HEK293T (cell line): ENCODE results near the gene TMEM59.

Experiments used
- L3MBTL2 ChIP-seq: fragments of 450-650 bp; conservative IDR thresholded peaks from 2 replicates; pipeline ENCODE4 v1.6.1; 2016; ENCODE audit warnings: mild to moderate bottlenecking
- LEF1 ChIP-seq: fragments of 450-650 bp; IDR thresholded peaks from 2 replicates; pipeline ENCODE4 v1.6.1; 2017; ENCODE audit warnings: mild to moderate bottlenecking, borderline replicate concordance
- PKNOX1 ChIP-seq: fragments of 450-650 bp; IDR thresholded peaks from 2 replicates; pipeline ENCODE4 v1.6.1; 2016
- ZNF384 ChIP-seq: fragments of 450-650 bp; IDR thresholded peaks from 2 replicates; pipeline ENCODE4 v1.6.1; 2016

DNA sequence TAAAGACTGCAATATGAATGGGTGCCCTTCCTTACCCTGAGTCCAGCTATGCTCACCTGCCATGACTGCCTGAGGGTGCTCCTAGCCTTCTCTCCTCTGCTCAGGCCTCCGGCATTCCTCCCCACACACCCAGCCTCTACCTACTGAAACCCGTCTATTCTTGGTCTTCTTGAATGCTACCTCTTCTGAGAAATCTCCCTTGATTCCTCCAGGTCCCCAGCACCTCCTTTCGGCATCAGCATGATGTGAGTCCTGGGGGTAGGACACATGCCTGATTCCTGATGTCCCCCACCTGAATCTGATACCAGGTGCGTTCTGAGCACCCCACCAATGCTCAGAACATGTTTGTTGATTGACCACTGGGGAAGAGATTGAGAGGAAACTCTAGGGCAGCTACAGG lies 43.6 kb downstream of the TMEM59 start:
- TF ChIP-seq LEF1 (no peak), L3MBTL2 (no peak), ZNF384 (no peak), PKNOX1 (no peak)
